Kidney epithelial cell (primary cell): ENCODE data around the gene SOHLH2. TPM values are rescaled to one million over a fixed set of nuclear protein-coding genes. Genes with fewer than 3 reads are reported as not detected.

Source experiments
- DNase-seq: peaks from one replicate; pipeline ENCODE4 v3.0.0-alpha.2; 2010; ENCODE audit warnings: low read depth
- H3K27me3 ChIP-seq: 2 replicates; pipeline ENCODE4 v1.6.0; 2011; ENCODE audit warnings: low read length; ENCODE audit not compliant: control insufficient read depth, insufficient read depth
- H3K36me3 ChIP-seq: 2 replicates; pipeline ENCODE4 v1.5.1; 2011; ENCODE audit warnings: low read length; ENCODE audit not compliant: control insufficient read depth, insufficient read depth
- H3K4me3 ChIP-seq: 2 replicates; pipeline ENCODE4 v1.5.1; 2011; ENCODE audit warnings: low read depth, mild to moderate bottlenecking, control low read depth, low read length
- CTCF ChIP-seq: IDR thresholded peaks from 2 replicates; pipeline ENCODE4 v1.5.1; 2011; ENCODE audit warnings: mild to moderate bottlenecking, moderate library complexity, low read length, control low read depth, inconsistent platforms; ENCODE audit not compliant: insufficient read depth, poor library complexity, severe bottlenecking
- total RNA-seq: library from RNA; depleted of rRNA; stranded (reverse); fragments of >200 nt; gene quantifications from 2 replicates; pipeline ENCODE4 v1.2.3, GENCODE V29; 2015

Gene SOHLH2
- total RNA-seq, 1 donor from 2014 or later = not detected

GRCh38 chr13:36134632-36135031 lies 79.7 kb downstream of the SOHLH2 start:
- no peak for TF ChIP-seq CTCF
- peaks cover 6% of the 10 kb centered on the region for H3K27me3 ChIP-seq
- H3K36me3 ChIP-seq = no peaks in the 10 kb centered on the region
- H3K4me3 ChIP-seq = no peak overlapping the region
- DNase-seq = no peak

GRCh38 chr13:36133950-36134626 lies 80.3 kb downstream of the SOHLH2 start:
- no peak for DNase-seq
- no peak overlapping the region for H3K4me3 ChIP-seq
- no peaks in the 10 kb centered on the region for H3K36me3 ChIP-seq
- TF ChIP-seq CTCF = no peak
- peaks cover 9% of the 10 kb centered on the region for H3K27me3 ChIP-seq

GRCh38 chr13:36132376-36132775 lies 82.0 kb downstream of the SOHLH2 start:
- no peak for DNase-seq
- no peak for TF ChIP-seq CTCF
- Histone ChIP-seq H3K4me3 (no peak overlapping the region), H3K27me3 (peaks cover 9% of the 10 kb centered on the region), H3K36me3 (no peaks in the 10 kb centered on the region)

GRCh38 chr13:36131931-36132297 lies 82.4 kb downstream of the SOHLH2 start:
- H3K36me3 ChIP-seq = no peaks in the 10 kb centered on the region
- no peak for DNase-seq
- no peak overlapping the region for H3K4me3 ChIP-seq
- peaks cover 9% of the 10 kb centered on the region for H3K27me3 ChIP-seq
- TF ChIP-seq CTCF = no peak

GRCh38 chr13:36131222-36131930 lies 83.0 kb downstream of the SOHLH2 start, which contains the start of gene DCLK1:
TSS of gene DCLK1 (minus strand) at chr13:36131382.
- TF ChIP-seq CTCF = no peak
- Histone ChIP-seq H3K36me3 (no peaks in the 10 kb centered on the region), H3K4me3 (peak within 1 kb of the TSS; percentile 34), H3K27me3 (peaks cover 9% of the 10 kb centered on the region)
- DNase-seq = no peak
